K562 (cell line): ENCODE data around the gene HINT3. TPM values are rescaled to one million over a fixed set of nuclear protein-coding genes. Genes with fewer than 3 reads are reported as not detected.

Experiments used
- ATAC-seq: fragments of 200-7000 bp; cut with Tn5 transposase; 3 replicates; pipeline ENCODE4 v1.9.1; 2020; ENCODE audit warnings: moderate library complexity
- BruUV-seq: library from RNA; stranded (reverse); fragments of 400-500 nt; replicated peaks from 2 replicates; lab custom pipeline; 2021; lab: Mats Ljungman, UMichigan
- CTCF ChIA-PET: fragments of 300-600 bp; formaldehyde crosslinking; extraction: SDS; loops from one replicate; lab custom pipeline; 2021; ENCODE audit warnings: low intra/inter-chr PET ratio; lab: Yijun Ruan, JAX
- POLR2A ChIA-PET: fragments of 300-600, 350-650 bp; sonication (Branson Sonifier 250); formaldehyde crosslinking; extraction: SDS; loops from one replicate; lab custom pipeline; 2021; ENCODE audit warnings: antibody characterized with exemption, inconsistent platforms; lab: Yijun Ruan, JAX
- DNase-seq, 4 experiments: peaks; one replicate each; pipeline versions ENCODE4 v3.0.0 to v3.0.0-alpha.2; 2011 to 2018; ENCODE audit warnings: low spot score in 3 of 4, mixed read lengths in 3 of 4; ENCODE audit errors: extremely low read depth in 1 of 4
- FAIRE-seq: peaks from 2 replicates; lab custom pipeline; 2011; peaks lifted over from hg19 to GRCh38; lab: Jason Lieb, UNC
- H2AFZ ChIP-seq: 2 replicates; pipeline ENCODE4 v1.6.0; 2011; ENCODE audit warnings: low read depth, low read length, control low read depth, inconsistent platforms
- H3K27ac ChIP-seq: fragments of 200-600 bp; 3 replicates; pipeline ENCODE4 v1.8.0; 2011; ENCODE audit warnings: low read depth, mild to moderate bottlenecking, control low read depth, inconsistent platforms, low read length, moderate library complexity, mixed read lengths; ENCODE audit errors: extremely low read depth
- H3K27me3 ChIP-seq, 2 experiments: fragments of 300-600 bp in 1 of 2; 2 replicates in 1 of 2; 3 replicates in 1 of 2; pipeline versions ENCODE4 v1.6.0 to v1.8.0; 2011; ENCODE audit warnings: inconsistent platforms in 2 of 2, low read length in 2 of 2, mild to moderate bottlenecking in 1 of 2, mixed read lengths in 1 of 2, moderate library complexity in 1 of 2; ENCODE audit not compliant: control insufficient read depth in 2 of 2, insufficient read depth in 2 of 2
- H3K36me3 ChIP-seq: fragments of 300-600 bp; 3 replicates; pipeline ENCODE4 v1.8.0; 2011; ENCODE audit warnings: mild to moderate bottlenecking, low read length, inconsistent platforms; ENCODE audit not compliant: control insufficient read depth, insufficient read depth
- H3K4me1 ChIP-seq, 2 experiments: fragments of 200-600 bp in 1 of 2; replicated peaks in 1 of 2; 2 replicates in 1 of 2; 3 replicates in 1 of 2; pipeline versions ENCODE4 v1.5.1 to v1.8.0; 2011; ENCODE audit warnings: inconsistent platforms in 2 of 2, low read length in 2 of 2, mild to moderate bottlenecking in 1 of 2, mixed read lengths in 1 of 2, moderate library complexity in 1 of 2; ENCODE audit not compliant: control insufficient read depth in 2 of 2, insufficient read depth in 2 of 2
- H3K4me2 ChIP-seq: 2 replicates; pipeline ENCODE4 v1.6.1; 2011; ENCODE audit warnings: low read length, control low read depth, inconsistent platforms, mixed read lengths; ENCODE audit not compliant: insufficient read depth
- H3K4me3 ChIP-seq: fragments of 200-600 bp; sonication (generic), shearing (Covaris generic); 2 replicates; pipeline ENCODE4 v1.5.1; 2016; ENCODE audit warnings: control low read depth, inconsistent platforms
- H3K79me2 ChIP-seq: fragments of 200-600 bp; 3 replicates; pipeline ENCODE4 v1.8.0; 2011; ENCODE audit warnings: low read length, inconsistent platforms; ENCODE audit not compliant: control insufficient read depth, insufficient read depth
- H3K9ac ChIP-seq, 2 experiments: 2 replicates each; pipeline versions ENCODE4 v1.6.0 to v1.6.1; 2011; ENCODE audit warnings: low read depth in 2 of 2, low read length in 2 of 2, control low read depth in 1 of 2, inconsistent platforms in 1 of 2, mild to moderate bottlenecking in 1 of 2, mixed read lengths in 1 of 2; ENCODE audit not compliant: insufficient read depth in 1 of 2
- H3K9me1 ChIP-seq: one replicate; pipeline ENCODE4 v1.6.0; 2011; ENCODE audit warnings: inconsistent platforms, mild to moderate bottlenecking, low read length, moderate library complexity; ENCODE audit not compliant: control insufficient read depth, insufficient read depth
- H3K9me3 ChIP-seq: replicated peaks from 2 replicates; pipeline ENCODE4 v1.5.1; 2011; ENCODE audit warnings: low read depth, low read length, inconsistent platforms; ENCODE audit not compliant: control insufficient read depth, insufficient read depth
- H4K20me1 ChIP-seq: replicated peaks from 2 replicates; pipeline ENCODE4 v1.6.1; 2011; ENCODE audit warnings: low read length, inconsistent platforms, mixed read lengths; ENCODE audit not compliant: control insufficient read depth, insufficient read depth
- BRD4 ChIP-seq: fragments of 200-600 bp; sonication (generic); IDR thresholded peaks from 2 replicates; pipeline ENCODE4 v1.6.1; 2017; ENCODE audit warnings: inconsistent platforms
- CBFA2T2 ChIP-seq: fragments of 450-650 bp; conservative IDR thresholded peaks from 2 replicates; pipeline ENCODE4 v1.6.1; 2017; ENCODE audit warnings: mild to moderate bottlenecking
- CHAMP1 ChIP-seq: fragments of 450-650 bp; IDR thresholded peaks from 2 replicates; pipeline ENCODE4 v1.6.1; 2016; ENCODE audit warnings: mild to moderate bottlenecking
- JUN ChIP-seq, 2 experiments: sonication (generic) in 1 of 2; formaldehyde crosslinking in 1 of 2; IDR thresholded peaks; 2 replicates each; pipeline versions ENCODE4 v1.6.1 to v1.8.0; 2012 to 2022; ENCODE audit warnings: borderline replicate concordance in 2 of 2, mild to moderate bottlenecking in 2 of 2, improper control_type of control experiment in 1 of 2, low read depth in 1 of 2, low read length in 1 of 2, missing genetic modification reagents in 1 of 2
- NCOA2 ChIP-seq, 2 experiments: fragments of 450-650 bp; IDR thresholded peaks; 2 replicates each; pipeline ENCODE4 v1.6.1; 2018; ENCODE audit warnings: mild to moderate bottlenecking in 2 of 2, moderate library complexity in 1 of 2; ENCODE audit not compliant: partially characterized antibody in 2 of 2
- NR1H2 ChIP-seq: sonication (generic); formaldehyde crosslinking; IDR thresholded peaks from 2 replicates; pipeline ENCODE4 v1.4.0; 2020; ENCODE audit warnings: mild to moderate bottlenecking, missing genetic modification reagents
- PHF8 ChIP-seq: fragments of 200-600 bp; sonication (generic); IDR thresholded peaks from 2 replicates; pipeline ENCODE4 v1.6.1; 2012; ENCODE audit warnings: mixed run types, mild to moderate bottlenecking, inconsistent platforms, low read length, moderate library complexity, borderline replicate concordance
- POLR3A ChIP-seq: IDR thresholded peaks from 2 replicates; pipeline ENCODE4 v1.6.1; 2011; ENCODE audit warnings: borderline replicate concordance, mild to moderate bottlenecking, moderate library complexity; ENCODE audit not compliant: insufficient read length, insufficient read depth; ENCODE audit errors: extremely low read depth
- PRDM10 ChIP-seq: fragments of 450-650 bp; IDR thresholded peaks from 2 replicates; pipeline ENCODE4 v1.6.1; 2018; ENCODE audit not compliant: partially characterized antibody
- TEAD2 ChIP-seq: fragments of 450-650 bp; IDR thresholded peaks from 2 replicates; pipeline ENCODE4 v1.6.1; 2016; ENCODE audit warnings: missing genetic modification characterization, control low read depth, missing compliant biosample characterization
- TSC22D4 ChIP-seq: fragments of 450-650 bp; IDR thresholded peaks from 2 replicates; pipeline ENCODE4 v1.6.1; 2016; ENCODE audit warnings: missing genetic modification characterization, missing biosample characterization, control low read depth
- ZBTB12 ChIP-seq: fragments of 250-450 bp; sonication (Bioruptor Pico); IDR thresholded peaks from 2 replicates; pipeline ENCODE4 v1.4.0; 2020
- ZNF143 ChIP-seq: sonication (generic); formaldehyde crosslinking; IDR thresholded peaks from 2 replicates; pipeline ENCODE4 v1.9.0; 2022; ENCODE audit warnings: mild to moderate bottlenecking, missing genetic modification reagents
- ZNF3 ChIP-seq: fragments of 250-450 bp; sonication (Bioruptor Pico); IDR thresholded peaks from 2 replicates; pipeline ENCODE4 v1.5.0; 2021; ENCODE audit warnings: mild to moderate bottlenecking, moderate library complexity
- WGBS: fragments of 100-300 bp; shearing (Covaris generic); methylation state at CpG from one replicate; pipeline ENCODE4 v1.1.6; 2016; ENCODE audit warnings: low coverage, mixed read lengths; ENCODE audit not compliant: insufficient coverage; ENCODE audit errors: missing lambda C conversion rate; 5-methylcytosine and 5-hydroxymethylcytosine counted together
- in situ Hi-C: fragments of 300-500 bp; cut with MboI; formaldehyde crosslinking; loops from 4 replicates; pipeline ENCODE4 v1.15.0; 2018; ENCODE audit warnings: inconsistent platforms, mixed read lengths
- intact Hi-C: fragments of 100-400 bp; cut with micrococcal nuclease; formaldehyde crosslinking; loops from 2 replicates; pipeline ENCODE4 v1.14.2; 2022
- polyA plus RNA-seq, 8 experiments: library from polyadenylated mRNA; depleted of rRNA in 4 of 8; stranded (reverse) in 5 of 8; unstranded in 3 of 8; fragments of >200 nt; fragmentation: Nextera tagmentation in 2 of 8; fragmentation: Illumina TruSeq in 1 of 8; extraction: Ambion mirVana in 2 of 8; extraction: Trizol in 1 of 8; gene quantifications; 2 replicates each; pipeline versions ENCODE4 v1.2.1 to v1.2.3, GENCODE V29; 2011 to 2014; ENCODE audit warnings: inconsistent platforms in 1 of 8, missing spikeins in 1 of 8
- total RNA-seq, 7 experiments: library from RNA; depleted of rRNA in 6 of 7; stranded (reverse); fragments of >200 nt in 6 of 7; fragmentation: Illumina TruSeq in 2 of 7; extraction: Trizol in 2 of 7; gene quantifications; 2 replicates each; pipeline versions ENCODE4 v1.2.1 to v1.2.3, GENCODE V29; 2011 to 2021; ENCODE audit warnings: low replicate concordance in 1 of 7

The HINT3 gene
- total and polyA plus RNA-seq, 9 of the 15 experiments (the other 6 are each of a cell fraction or from before 2014, with no cell fraction given): 1.4 to 16.6 (median 10.8) TPM

- peak overlapping the region; percentile 22 for H2AFZ ChIP-seq
- no peaks in the 10 kb centered on the region for H3K9me3 ChIP-seq
- ChIA-PET POLR2A (interaction anchor here (0.8 to 4.0 kb wide), 3 partner anchors 15 to 34 kb away, joined by 3 to 18 read pairs (median 3); partner anchors contain the start of gene HINT3), CTCF (no interaction called here)
- no peak overlapping the region for H3K27ac ChIP-seq
- ATAC-seq: no peak
- H3K4me1 ChIP-seq: peaks cover 12 to 46% of the 10 kb centered on the region in 2 experiments
- no TSS peak for BruUV-seq
- no peak overlapping the region for H3K4me2 ChIP-seq
- no peaks in the 10 kb centered on the region for H3K9me1 ChIP-seq
- 29% methylated on average over 5 of the region's 5 CpGs for WGBS
- DNase-seq: no peak
- in situ Hi-C loops (no loop called here), intact Hi-C loops (no loop called here)
- FAIRE-seq: no peak
- no peaks in the 10 kb centered on the region for H4K20me1 ChIP-seq
- H3K79me2 ChIP-seq: no peaks in the 10 kb centered on the region
- H3K27me3 ChIP-seq: no peaks in the 10 kb centered on the region
- no peaks in the 10 kb centered on the region for H3K36me3 ChIP-seq
- H3K9ac ChIP-seq: no peak overlapping the region
- H3K4me3 ChIP-seq: no peak overlapping the region
- no peak for TF ChIP-seq JUN (IDR thresholded peaks at IDR 0.05; ENCODE audit: borderline replicate concordance, low read depth, low read length)
- TF ChIP-seq JUN (CRISPR knock-in tag; IDR thresholded peaks at IDR 0.05; ENCODE audit: borderline replicate concordance): no peak
- no peak for TF ChIP-seq CBFA2T2
- no peak for TF ChIP-seq NR1H2
- TF ChIP-seq NCOA2 (IDR thresholded peaks at IDR 0.05; ENCODE audit: partially characterized antibody in 2 of 2): no peak
- TF ChIP-seq BRD4: no peak
- TF ChIP-seq TSC22D4: no peak
- no peak for TF ChIP-seq ZNF3 (CRISPR knock-in tag)
- no peak for TF ChIP-seq PRDM10
- no peak for TF ChIP-seq ZNF143
- TF ChIP-seq ZBTB12 (CRISPR knock-in tag): no peak
- TF ChIP-seq TEAD2: no peak
- no peak for TF ChIP-seq POLR3A
- no peak for TF ChIP-seq CHAMP1
- no peak for TF ChIP-seq PHF8
Measured at GRCh38 chr6:125940247-125941041, 16.1 kb upstream of the HINT3 start.
